AG10803 (cell line): Measurements from ENCODE around the gene ADSS2.
"Not testable (repeated sequence)": the region's sequence is repeated elsewhere in the genome, so short reads cannot be mapped to it uniquely, and the experiment has no call there.

Experiments used
- DNase-seq: peaks from one replicate; pipeline ENCODE4 v3.0.0; 2010; ENCODE audit warnings: low read depth
- H3K4me3 ChIP-seq: 2 replicates; pipeline ENCODE4 v1.5.1; 2011; ENCODE audit warnings: mild to moderate bottlenecking, low read length, control low read depth
- CTCF ChIP-seq: conservative IDR thresholded peaks from 2 replicates; pipeline ENCODE4 v1.5.1; 2011; ENCODE audit warnings: mild to moderate bottlenecking, low read length, control low read depth, inconsistent platforms

ADSS2 gene

GRCh38 chr1:244451539-244451950, at the start of gene ADSS2:
TSS of gene ADSS2 (minus strand) at chr1:244451909. CDS start at chr1:244451817, 92 bp downstream.
- no peak for TF ChIP-seq CTCF
- H3K4me3 ChIP-seq, result peak within 1 kb of the TSS; percentile 84
- no peak for DNase-seq

GRCh38 chr1:244500515-244500914, 48.8 kb upstream of the ADSS2 start:
- not testable (repeated sequence) for H3K4me3 ChIP-seq, DNase-seq

- not testable (repeated sequence) for H3K4me3 ChIP-seq, DNase-seq
Measured at GRCh38 chr1:244499484-244499883, 47.8 kb upstream of the ADSS2 start.

- TF ChIP-seq CTCF, result no peak
- H3K4me3 ChIP-seq, result no peak overlapping the region
Measured at GRCh38 chr1:244497805-244498204, 46.1 kb upstream of the ADSS2 start.

GRCh38 chr1:244496186-244496585, 44.5 kb upstream of the ADSS2 start:
- no peak overlapping the region for H3K4me3 ChIP-seq
- TF ChIP-seq CTCF, result no peak
- DNase-seq, result no peak

More at GRCh38 chr1:244497805-244498204, 46.1 kb upstream of the ADSS2 start:
- DNase-seq, result no peak

GRCh38 chr1:244494653-244495052, 42.9 kb upstream of the ADSS2 start:
- TF ChIP-seq CTCF, result no peak
- no peak overlapping the region for H3K4me3 ChIP-seq
- DNase-seq, result no peak

- H3K4me3 ChIP-seq, DNase-seq: not testable (repeated sequence)
Measured at GRCh38 chr1:244484971-244485370, 33.3 kb upstream of the ADSS2 start.

GRCh38 chr1:244473059-244473605, 21.4 kb upstream of the ADSS2 start:
- no peak for TF ChIP-seq CTCF
- H3K4me3 ChIP-seq, result no peak overlapping the region
- DNase-seq, result no peak

- no peak for TF ChIP-seq CTCF
- no peak overlapping the region for H3K4me3 ChIP-seq
- DNase-seq, result no peak
Measured at GRCh38 chr1:244466724-244467123, 15.0 kb upstream of the ADSS2 start.
